Naive thymus-derived CD8-positive, alpha-beta T cell (primary cell): ENCODE data around the gene KDM4C. TPM values are rescaled to one million over a fixed set of nuclear protein-coding genes. Genes with fewer than 3 reads are reported as not detected.
A peak's percentile ranks its signal among the peaks of the same experiment; 100 is the strongest.

Source experiments
- ATAC-seq, 2 donors: fragments of 150-1000 bp; cut with Tn5 transposase in 1 of 2; sonication (Bioruptor Pico), chemical (Tn5 transposase) in 1 of 2; 1 replicate in 1 of 2; 2 replicates in 1 of 2; pipeline ENCODE4 v1.10.0; 2021; ENCODE audit warnings: mild to moderate bottlenecking in 2 of 2, moderate library complexity in 2 of 2
- POLR2A ChIA-PET: fragments of 350-600 bp; sonication (Branson Sonifier 250); formaldehyde crosslinking; loops from one replicate; lab custom pipeline; 2021; ENCODE audit warnings: antibody characterized with exemption; lab: Charles Lee
- DNase-seq, 10 donors: peaks; one replicate each; pipeline versions ENCODE4 v3.0.0 to v3.0.0-alpha.2; 2020 to 2022
- H3K27ac Mint-ChIP-seq, 10 donors: one replicate each; pipeline ENCODE4 v1.8.0; 2020 to 2022; ENCODE audit warnings: mild to moderate bottlenecking in 10 of 10, mixed read lengths in 10 of 10, moderate library complexity in 4 of 10, inconsistent platforms in 1 of 10
- H3K27me3 Mint-ChIP-seq, 5 donors: one replicate each; pipeline ENCODE4 v1.8.0; 2021 to 2022; ENCODE audit warnings: mixed read lengths in 5 of 5
- H3K36me3 Mint-ChIP-seq, 3 donors: one replicate each; pipeline ENCODE4 v1.8.0; 2020 to 2022; ENCODE audit warnings: mixed read lengths in 3 of 3, mild to moderate bottlenecking in 2 of 3, inconsistent platforms in 1 of 3
- H3K4me1 Mint-ChIP-seq, 4 donors: one replicate each; pipeline ENCODE4 v1.8.0; 2021 to 2022; ENCODE audit warnings: mixed read lengths in 4 of 4
- H3K4me3 Mint-ChIP-seq, 10 donors: one replicate each; pipeline ENCODE4 v1.8.0; 2020 to 2022; ENCODE audit warnings: mild to moderate bottlenecking in 10 of 10, mixed read lengths in 10 of 10, moderate library complexity in 6 of 10, inconsistent platforms in 1 of 10
- H3K9me3 Mint-ChIP-seq, 9 donors: one replicate each; pipeline ENCODE4 v1.8.0; 2020 to 2022; ENCODE audit warnings: mixed read lengths in 9 of 9, mild to moderate bottlenecking in 3 of 9, inconsistent platforms in 1 of 9, moderate library complexity in 1 of 9
- polyA plus RNA-seq, 3 donors: library from polyadenylated mRNA; unstranded; fragments of 300-500 nt; fragmentation: Illumina TruSeq; gene quantifications; one replicate each; pipeline ENCODE4 v1.2.3, GENCODE V29; 2021
- total RNA-seq, 8 experiments: library from RNA in 2 of 8; stranded (reverse) in 2 of 8; gene quantifications; one replicate each; pipeline ENCODE4 v1.2.3 and lab custom pipeline; 2021 to 2026

Gene KDM4C
- total and polyA plus RNA-seq, 5 experiments from 2014 or later = 27.5 to 83.6 (median 27.8) TPM

- peaks cover 19 to 77% (median 59%) of the 10 kb centered on the region in 3 donors for H3K36me3 Mint-ChIP-seq
- POLR2A ChIA-PET = no interaction called here
Observed at GRCh38 chr9:7104625-7105024, 346.9 kb downstream of the KDM4C start.

DNA sequence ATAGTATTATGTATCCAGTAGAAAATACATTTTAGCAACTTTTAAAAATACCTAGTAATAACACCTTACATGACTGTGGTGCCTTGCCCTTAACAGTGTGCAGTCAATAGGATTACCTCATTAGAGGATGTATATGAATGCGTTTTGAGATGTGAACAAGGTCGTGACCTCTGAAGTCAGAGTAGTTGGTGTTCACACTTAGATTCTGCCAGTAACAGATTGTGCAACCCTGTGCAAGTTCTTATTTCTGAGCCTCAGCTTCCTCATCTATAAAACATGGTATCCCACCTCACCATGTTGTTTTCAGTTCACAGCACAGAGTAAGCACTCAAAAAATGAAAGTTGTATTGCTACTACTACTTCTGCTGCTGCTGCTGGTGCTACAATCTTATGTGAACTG, 347.3 kb downstream of the KDM4C start:
- Mint-ChIP-seq H3K4me1 (peaks cover 0 to 7% (median 3%) of the 10 kb centered on the region in 4 donors), H3K4me3 (no peak overlapping the region), H3K27me3 (no peaks in the 10 kb centered on the region), H3K36me3 (peaks cover 22 to 81% (median 64%) of the 10 kb centered on the region in 3 donors), H3K9me3 (peaks cover 0 to 2% (median 0%) of the 10 kb centered on the region in 9 donors), H3K27ac (no peak overlapping the region)
- DNase-seq (no peak), ATAC-seq (no peak)
- POLR2A ChIA-PET = no interaction called here

More at GRCh38 chr9:7104625-7105024, 346.9 kb downstream of the KDM4C start:
- Mint-ChIP-seq H3K4me1 (peaks cover 0 to 7% (median 3%) of the 10 kb centered on the region in 4 donors), H3K4me3 (no peak overlapping the region), H3K9me3 (peaks cover 0 to 5% (median under 1%) of the 10 kb centered on the region in 9 donors), H3K27me3 (no peaks in the 10 kb centered on the region), H3K27ac (no peak overlapping the region)
- ATAC-seq (no peak), DNase-seq (no peak)

DNA sequence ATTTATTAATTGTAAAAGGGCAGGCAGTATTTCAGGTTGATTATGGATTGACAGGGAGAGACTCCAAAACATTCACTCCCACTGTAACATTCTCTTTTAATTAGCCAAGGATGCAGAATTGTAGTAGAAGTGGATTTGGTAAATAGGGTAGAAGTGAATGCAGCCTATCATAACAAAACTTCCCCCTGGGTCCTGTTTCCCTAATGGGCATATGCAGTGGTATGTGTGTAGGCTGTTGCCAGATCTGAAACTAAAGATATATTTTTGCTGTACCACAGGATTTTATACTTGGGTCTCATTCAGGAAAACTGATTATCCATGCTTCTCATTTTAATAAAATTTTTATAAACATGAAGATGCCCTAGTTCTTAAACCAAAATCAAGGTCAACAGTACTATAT, 351.2 kb downstream of the KDM4C start:
- H3K4me1 Mint-ChIP-seq = peaks cover 0 to 14% (median 3%) of the 10 kb centered on the region in 4 donors
- H3K4me3 Mint-ChIP-seq = no peak overlapping the region
- H3K27ac Mint-ChIP-seq = no peak overlapping the region
- no peak for ATAC-seq
- DNase-seq = no peak
- no peaks in the 10 kb centered on the region for H3K27me3 Mint-ChIP-seq
- POLR2A ChIA-PET = no interaction called here
- H3K36me3 Mint-ChIP-seq = peaks cover 12 to 86% (median 62%) of the 10 kb centered on the region in 3 donors
- H3K9me3 Mint-ChIP-seq = no peaks in the 10 kb centered on the region

GRCh38 chr9:7111413-7111812, 353.6 kb downstream of the KDM4C start:
- H3K4me1 Mint-ChIP-seq = peaks cover 0 to 11% (median 4%) of the 10 kb centered on the region in 4 donors
- no peak for ATAC-seq
- no peaks in the 10 kb centered on the region for H3K9me3 Mint-ChIP-seq
- DNase-seq = no peak
- H3K36me3 Mint-ChIP-seq = peaks cover 4 to 83% (median 54%) of the 10 kb centered on the region in 3 donors
- peak overlapping the region in 3 of 10 donors; percentile 22 to 46 (median 28) for H3K27ac Mint-ChIP-seq
- no peak overlapping the region for H3K4me3 Mint-ChIP-seq
- no peaks in the 10 kb centered on the region for H3K27me3 Mint-ChIP-seq
- POLR2A ChIA-PET = no interaction called here

- DNase-seq = no peak
- no peak overlapping the region for H3K4me3 Mint-ChIP-seq
- H3K36me3 Mint-ChIP-seq = peaks cover 0 to 73% (median 38%) of the 10 kb centered on the region in 3 donors
- POLR2A ChIA-PET = no interaction called here
- no peaks in the 10 kb centered on the region for H3K9me3 Mint-ChIP-seq
- no peak overlapping the region for H3K27ac Mint-ChIP-seq
- peaks cover 10 to 25% (median 15%) of the 10 kb centered on the region in 4 donors for H3K4me1 Mint-ChIP-seq
- ATAC-seq = no peak
- no peaks in the 10 kb centered on the region for H3K27me3 Mint-ChIP-seq
Observed at GRCh38 chr9:7115606-7116005, 357.8 kb downstream of the KDM4C start.

GRCh38 chr9:7117676-7118561, 360.1 kb downstream of the KDM4C start:
- POLR2A ChIA-PET = no interaction called here
- DNase-seq = no peak
- Mint-ChIP-seq H3K27ac (no peak overlapping the region), H3K36me3 (peaks cover 0 to 68% (median 37%) of the 10 kb centered on the region in 3 donors), H3K9me3 (no peaks in the 10 kb centered on the region), H3K4me3 (no peak overlapping the region), H3K4me1 (peaks cover 14 to 34% (median 28%) of the 10 kb centered on the region in 4 donors), H3K27me3 (no peaks in the 10 kb centered on the region)
- ATAC-seq = no peak

DNA sequence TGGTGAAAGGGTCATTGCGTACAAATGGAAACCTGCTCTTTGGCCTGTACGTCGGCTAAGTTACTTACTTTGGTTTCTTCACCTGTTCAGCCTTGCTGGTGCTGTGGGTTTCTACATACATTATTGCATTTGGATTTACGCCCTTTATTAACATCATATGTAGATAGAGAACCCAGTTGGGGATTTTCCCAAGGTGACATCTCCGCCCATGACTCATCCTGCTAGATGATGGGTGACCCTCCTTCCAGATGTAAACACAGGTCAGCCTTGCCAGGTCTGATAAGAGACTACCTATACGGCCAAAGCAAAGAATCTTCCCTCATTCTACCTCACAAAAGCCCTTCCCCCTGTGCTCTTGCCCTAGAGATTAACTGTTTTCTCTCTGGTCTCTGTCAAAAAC, 360.9 kb downstream of the KDM4C start:
- no peaks in the 10 kb centered on the region for H3K27me3 Mint-ChIP-seq
- peak overlapping the region in 2 of 10 donors; percentile 15 to 56 for H3K27ac Mint-ChIP-seq
- POLR2A ChIA-PET = no interaction called here
- no peaks in the 10 kb centered on the region for H3K9me3 Mint-ChIP-seq
- DNase-seq (no peak), ATAC-seq (no peak)
- H3K36me3 Mint-ChIP-seq = peaks cover 0 to 68% (median 34%) of the 10 kb centered on the region in 3 donors
- no peak overlapping the region for H3K4me3 Mint-ChIP-seq
- peaks cover 18 to 34% (median 31%) of the 10 kb centered on the region in 4 donors for H3K4me1 Mint-ChIP-seq

DNA sequence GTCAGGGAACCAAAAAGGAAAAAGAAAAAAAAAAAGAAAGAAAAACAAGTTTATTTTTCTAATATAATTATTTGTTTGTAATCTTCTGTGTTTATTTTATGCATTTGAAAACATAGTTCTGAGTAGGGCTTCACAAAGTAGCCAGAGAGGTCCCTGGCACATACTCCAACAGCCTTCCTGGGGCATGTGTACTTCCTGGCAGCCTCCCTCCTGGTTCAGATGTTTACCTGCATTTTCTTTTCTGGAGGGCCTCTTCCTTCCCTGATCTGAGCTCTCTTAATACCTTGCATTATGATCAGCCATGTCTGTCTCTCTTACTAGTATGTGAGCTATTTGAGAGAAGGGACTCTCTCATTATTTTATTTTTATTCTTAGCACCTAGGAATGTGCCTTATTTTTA, 361.8 kb downstream of the KDM4C start:
- POLR2A ChIA-PET = no interaction called here
- DNase-seq = no peak
- Mint-ChIP-seq H3K27me3 (no peaks in the 10 kb centered on the region), H3K4me3 (no peak overlapping the region), H3K9me3 (no peaks in the 10 kb centered on the region), H3K4me1 (peaks cover 18 to 34% (median 31%) of the 10 kb centered on the region in 4 donors), H3K27ac (peak overlapping the region in 6 of 10 donors; percentile 5 to 74 (median 56)), H3K36me3 (peaks cover 0 to 62% (median 33%) of the 10 kb centered on the region in 3 donors)
- ATAC-seq = no peak

DNA sequence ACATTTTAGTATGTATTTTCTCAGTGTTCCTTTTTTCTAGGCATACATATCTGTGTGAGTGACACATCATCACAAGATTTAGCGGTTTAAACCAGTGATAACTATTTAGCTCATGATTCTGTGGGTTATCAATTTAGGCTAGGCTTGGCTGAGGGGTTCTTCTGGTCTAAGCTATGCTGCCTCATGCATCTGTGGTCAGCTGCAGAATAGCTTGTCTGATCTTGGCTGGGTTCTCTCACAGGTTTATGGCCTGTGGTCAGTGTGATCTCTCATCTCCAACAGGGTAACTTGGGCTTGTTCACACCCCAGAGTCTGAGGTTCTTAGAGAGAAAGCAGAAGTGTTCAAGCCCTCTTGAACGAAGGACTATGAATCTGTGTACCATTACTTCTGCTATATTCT, 363.3 kb downstream of the KDM4C start:
- no peak for ATAC-seq

GRCh38 chr9:7121664-7122063, 363.9 kb downstream of the KDM4C start:
- peaks cover 3 to 59% (median 25%) of the 10 kb centered on the region in 3 donors for H3K36me3 Mint-ChIP-seq
- no peak overlapping the region for H3K4me3 Mint-ChIP-seq
- no peaks in the 10 kb centered on the region for H3K9me3 Mint-ChIP-seq
- H3K27me3 Mint-ChIP-seq = no peaks in the 10 kb centered on the region
- H3K27ac Mint-ChIP-seq = peak overlapping the region; percentile 1 to 81 (median 58)
- H3K4me1 Mint-ChIP-seq = peaks cover 21 to 36% (median 31%) of the 10 kb centered on the region in 4 donors
- no peak for ATAC-seq
- DNase-seq = no peak
- POLR2A ChIA-PET = no interaction called here

More for the DNA sequence above, 363.3 kb downstream of the KDM4C start:
- POLR2A ChIA-PET = no interaction called here
- DNase-seq = peak in 1 of 10 donors; percentile 1
- no peaks in the 10 kb centered on the region for H3K27me3 Mint-ChIP-seq
- H3K4me1 Mint-ChIP-seq = peaks cover 21 to 36% (median 31%) of the 10 kb centered on the region in 4 donors
- H3K9me3 Mint-ChIP-seq = no peaks in the 10 kb centered on the region
- peak overlapping the region in 6 of 10 donors; percentile 22 to 71 (median 48) for H3K27ac Mint-ChIP-seq
- peak overlapping the region in 1 of 10 donors; percentile 8 for H3K4me3 Mint-ChIP-seq
- peaks cover 0 to 60% (median 28%) of the 10 kb centered on the region in 3 donors for H3K36me3 Mint-ChIP-seq

DNA sequence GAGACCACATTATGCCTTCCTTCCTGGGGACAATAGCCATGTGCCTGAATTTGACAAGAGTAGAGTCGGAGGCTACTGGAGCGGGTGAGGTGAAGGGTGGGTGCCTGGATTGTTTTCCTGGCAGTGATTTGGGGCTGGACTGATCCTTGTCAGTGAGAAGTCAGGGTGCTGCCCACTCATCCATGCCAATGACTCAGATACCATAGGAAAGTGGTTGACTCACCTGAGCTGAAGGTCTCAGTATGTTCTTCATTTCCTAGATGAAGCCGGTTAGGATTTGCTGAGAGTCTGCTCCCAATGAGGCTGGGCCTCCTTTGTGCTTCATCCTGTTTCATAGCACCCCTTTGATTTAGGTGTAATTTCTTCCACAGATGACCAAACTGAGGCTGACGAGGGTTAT, 366.0 kb downstream of the KDM4C start:
- Mint-ChIP-seq H3K4me3 (no peak overlapping the region), H3K27me3 (no peaks in the 10 kb centered on the region), H3K9me3 (no peaks in the 10 kb centered on the region), H3K27ac (peak overlapping the region in 1 of 10 donors; percentile 34), H3K36me3 (peaks cover 18 to 69% (median 41%) of the 10 kb centered on the region in 3 donors), H3K4me1 (peaks cover 19 to 36% (median 30%) of the 10 kb centered on the region in 4 donors)
- DNase-seq (no peak), ATAC-seq (no peak)
- POLR2A ChIA-PET = no interaction called here

DNA sequence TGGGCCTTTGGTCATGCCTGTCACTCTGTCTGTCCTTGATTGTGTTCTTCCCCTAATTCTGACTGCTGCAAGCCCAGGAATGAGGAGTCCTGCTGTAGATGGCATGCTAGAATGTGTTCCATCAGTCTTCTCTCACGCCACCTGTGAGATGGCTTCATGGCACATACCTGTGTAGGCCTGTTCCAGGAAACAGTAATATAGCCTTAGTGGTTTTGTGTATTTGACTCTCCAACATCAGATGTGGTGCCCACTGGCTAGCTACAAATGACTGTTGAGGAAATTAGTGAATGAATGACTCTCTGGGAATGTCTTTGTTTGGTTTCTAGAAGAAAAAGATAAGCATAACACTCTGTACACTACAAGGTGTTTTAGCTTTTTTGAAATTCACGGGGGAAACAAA, 367.5 kb downstream of the KDM4C start:
- DNase-seq (no peak), ATAC-seq (no peak)
- peaks cover 24 to 79% (median 51%) of the 10 kb centered on the region in 3 donors for H3K36me3 Mint-ChIP-seq
- no peak overlapping the region for H3K4me3 Mint-ChIP-seq
- H3K4me1 Mint-ChIP-seq = peaks cover 14 to 28% (median 20%) of the 10 kb centered on the region in 4 donors
- peak overlapping the region in 4 of 10 donors; percentile 28 to 71 (median 52) for H3K27ac Mint-ChIP-seq
- POLR2A ChIA-PET = no interaction called here
- no peaks in the 10 kb centered on the region for H3K9me3 Mint-ChIP-seq
- no peaks in the 10 kb centered on the region for H3K27me3 Mint-ChIP-seq

DNA sequence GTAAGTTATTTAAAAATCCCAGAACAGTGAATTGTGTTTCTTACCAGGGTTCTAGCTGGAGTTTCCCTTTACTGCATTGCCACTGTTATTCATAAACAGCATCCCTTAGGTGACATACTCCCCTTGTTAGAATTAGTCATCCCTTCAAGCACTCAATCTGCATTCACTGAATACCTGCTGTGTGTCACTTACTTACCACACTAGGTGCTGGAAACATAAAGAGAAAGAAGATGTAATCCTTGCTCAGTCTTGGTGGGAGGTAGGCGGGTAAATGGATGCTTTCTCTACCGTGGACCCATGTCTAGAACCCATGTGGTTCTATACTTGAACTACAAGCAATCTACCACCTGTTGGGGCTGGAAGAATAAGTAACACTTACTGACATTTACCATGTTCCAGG, 371.6 kb downstream of the KDM4C start:
- no peaks in the 10 kb centered on the region for H3K27me3 Mint-ChIP-seq
- ATAC-seq = no peak
- H3K9me3 Mint-ChIP-seq = no peaks in the 10 kb centered on the region
- POLR2A ChIA-PET = no interaction called here
- no peak for DNase-seq
- peaks cover 0 to 12% (median 3%) of the 10 kb centered on the region in 4 donors for H3K4me1 Mint-ChIP-seq
- no peak overlapping the region for H3K27ac Mint-ChIP-seq
- H3K36me3 Mint-ChIP-seq = peaks cover 24 to 87% (median 60%) of the 10 kb centered on the region in 3 donors
- H3K4me3 Mint-ChIP-seq = no peak overlapping the region
